Measurements from ENCODE around the gene SERPINB3. TPM values are rescaled to one million over a fixed set of nuclear protein-coding genes. Genes with fewer than 3 reads are reported as not detected.
A peak's percentile ranks its signal among the peaks of the same experiment; 100 is the strongest.
"Not testable (repeated sequence)": the region's sequence is repeated elsewhere in the genome, so short reads cannot be mapped to it uniquely, and the experiment has no call there.

SERPINB3 gene
- total RNA-seq (2021; ENCODE audit: unreplicated experiment): not detected
- polyA plus RNA-seq (2012): 0.05 TPM in 1 of 2 replicates, not detected in the other
- percentile 13 among the genes with signal in this experiment for Bru-seq, nascent RNA
- BruChase-seq, experiment 1, labeled RNA remaining after a 6-hour chase: not detected
- BruChase-seq, experiment 2, labeled RNA remaining after a 2-hour chase: not detected
- long read RNA-seq: 0 reads

DNA sequence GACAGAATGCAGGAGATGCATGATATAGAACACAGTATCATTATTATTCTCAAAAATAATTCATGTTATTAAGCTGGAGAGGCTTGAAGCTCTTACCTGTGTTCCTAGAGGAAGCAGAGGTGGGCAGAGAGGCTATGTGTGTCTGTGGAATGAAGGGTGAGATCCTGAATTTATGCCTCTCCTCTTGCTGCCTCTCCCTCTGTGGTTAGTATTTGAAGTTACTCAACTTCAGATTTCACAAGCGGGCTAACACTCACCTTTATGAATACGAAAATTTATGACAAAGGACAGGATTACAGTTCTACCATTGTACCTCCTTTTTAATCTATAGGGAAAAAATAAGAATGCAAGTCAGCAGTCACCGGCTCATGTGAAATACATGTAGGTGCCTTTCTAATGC is at the start of gene SERPINB3:
TSS of gene SERPINB3 (minus strand) at position 144 of the 400 bp plus-strand sequence. CDS start 677 bp downstream, outside the sequence.
- CTCF ChIA-PET; RAD21 ChIA-PET (ENCODE audit: low non-redundant PET in 1 of 2, low total read pairs in 2 of 2, uncharacterized antibody in 2 of 2, unreplicated experiment in 2 of 2); ATAC-seq; H3K4me2 ChIP-seq (ENCODE audit: low read length); H4K20me1 ChIP-seq (ENCODE audit: insufficient read depth); POLR2A ChIA-PET; H3K27me3 ChIP-seq (ENCODE audit: insufficient read depth, low read length); H3K9me3 ChIP-seq (ENCODE audit: control insufficient read depth in 1 of 2, insufficient read depth in 1 of 2, low read depth in 1 of 2, low read length in 2 of 2); intact Hi-C loops (cut with micrococcal nuclease); H3K9me2 ChIP-seq (ENCODE audit: insufficient read depth); H3K9ac ChIP-seq (ENCODE audit: low read length); BruUV-seq (replicated peaks); H2AFZ ChIP-seq (ENCODE audit: low read depth, low read length, poor library complexity, severe bottlenecking); H3K4me3 ChIP-seq (replicated peaks in 1 of 2; ENCODE audit: low read depth in 1 of 2, low read length in 2 of 2); H3K79me2 ChIP-seq (ENCODE audit: insufficient read depth, low read length); H3K4me1 ChIP-seq (ENCODE audit: control insufficient read depth in 1 of 2, insufficient read depth in 2 of 2, low read length in 2 of 2); H3K36me3 ChIP-seq (ENCODE audit: control insufficient read depth in 1 of 2, insufficient read depth in 2 of 2, low read length in 2 of 2); H3K27ac ChIP-seq (ENCODE audit: low read depth, low read length); DNase-seq (ENCODE audit: low read depth, low spot score): not testable (repeated sequence)

GRCh38 chr18:63708650-63709049 is 47.0 kb upstream of the SERPINB3 start:
- H3K4me2 ChIP-seq (ENCODE audit: low read length): no peak overlapping the region
- intact Hi-C loops (cut with micrococcal nuclease): no loop called here
- POLR2A ChIA-PET: no interaction called here
- H3K27me3 ChIP-seq (ENCODE audit: insufficient read depth, low read length): no peaks in the 10 kb centered on the region
- H3K9ac ChIP-seq (ENCODE audit: low read length): no peak overlapping the region
- no peaks in the 10 kb centered on the region for H3K4me1 ChIP-seq (ENCODE audit: control insufficient read depth in 1 of 2, insufficient read depth in 2 of 2, low read length in 2 of 2)
- H3K27ac ChIP-seq (ENCODE audit: low read depth, low read length): no peak overlapping the region
- no peaks in the 10 kb centered on the region for H4K20me1 ChIP-seq (ENCODE audit: insufficient read depth)
- no peak overlapping the region for H3K4me3 ChIP-seq (replicated peaks in 1 of 2; ENCODE audit: low read depth in 1 of 2, low read length in 2 of 2)
- H3K36me3 ChIP-seq (ENCODE audit: control insufficient read depth in 1 of 2, insufficient read depth in 2 of 2, low read length in 2 of 2): no peaks in the 10 kb centered on the region
- DNase-seq (ENCODE audit: low read depth, low spot score) (no peak), ATAC-seq (no peak)
- no peak overlapping the region for H2AFZ ChIP-seq (ENCODE audit: low read depth, low read length, poor library complexity, severe bottlenecking)
- no peaks in the 10 kb centered on the region for H3K9me3 ChIP-seq (ENCODE audit: control insufficient read depth in 1 of 2, insufficient read depth in 1 of 2, low read depth in 1 of 2, low read length in 2 of 2)
- H3K79me2 ChIP-seq (ENCODE audit: insufficient read depth, low read length): no peaks in the 10 kb centered on the region
- RAD21 ChIA-PET (ENCODE audit: low non-redundant PET in 1 of 2, low total read pairs in 2 of 2, uncharacterized antibody in 2 of 2, unreplicated experiment in 2 of 2): no interaction called here
- no peaks in the 10 kb centered on the region for H3K9me2 ChIP-seq (ENCODE audit: insufficient read depth)
- CTCF ChIA-PET: no interaction called here
- BruUV-seq (replicated peaks): no TSS peak
- TF ChIP-seq RAD21 (IDR thresholded peaks at IDR 0.05; ENCODE audit: low read depth): no peak
- no peak for TF ChIP-seq EGR1 (IDR thresholded peaks at IDR 0.05; ENCODE audit: low read depth)
- TF ChIP-seq EZH2phosphoT487 (IDR thresholded peaks at IDR 0.05; ENCODE audit: borderline replicate concordance): no peak
- no peak for TF ChIP-seq TCF7L2 (IDR thresholded peaks at IDR 0.05; ENCODE audit: borderline replicate concordance, extremely low read depth, insufficient read depth, insufficient read length)
- TF ChIP-seq, protein P1, sequence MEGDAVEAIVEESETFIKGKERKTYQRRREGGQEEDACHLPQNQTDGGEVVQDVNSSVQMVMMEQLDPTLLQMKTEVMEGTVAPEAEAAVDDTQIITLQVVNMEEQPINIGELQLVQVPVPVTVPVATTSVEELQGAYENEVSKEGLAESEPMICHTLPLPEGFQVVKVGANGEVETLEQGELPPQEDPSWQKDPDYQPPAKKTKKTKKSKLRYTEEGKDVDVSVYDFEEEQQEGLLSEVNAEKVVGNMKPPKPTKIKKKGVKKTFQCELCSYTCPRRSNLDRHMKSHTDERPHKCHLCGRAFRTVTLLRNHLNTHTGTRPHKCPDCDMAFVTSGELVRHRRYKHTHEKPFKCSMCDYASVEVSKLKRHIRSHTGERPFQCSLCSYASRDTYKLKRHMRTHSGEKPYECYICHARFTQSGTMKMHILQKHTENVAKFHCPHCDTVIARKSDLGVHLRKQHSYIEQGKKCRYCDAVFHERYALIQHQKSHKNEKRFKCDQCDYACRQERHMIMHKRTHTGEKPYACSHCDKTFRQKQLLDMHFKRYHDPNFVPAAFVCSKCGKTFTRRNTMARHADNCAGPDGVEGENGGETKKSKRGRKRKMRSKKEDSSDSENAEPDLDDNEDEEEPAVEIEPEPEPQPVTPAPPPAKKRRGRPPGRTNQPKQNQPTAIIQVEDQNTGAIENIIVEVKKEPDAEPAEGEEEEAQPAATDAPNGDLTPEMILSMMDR (IDR thresholded peaks at IDR 0.05 in 2 of 3, conservative IDR thresholded peaks at IDR 0.05 in 1 of 3; ENCODE audit: borderline replicate concordance in 1 of 3, insufficient read depth in 1 of 3, low read depth in 2 of 3, low read length in 2 of 3): no peak
- TF ChIP-seq SP1 (IDR thresholded peaks at IDR 0.05; ENCODE audit: low read depth): no peak
- no peak for TF ChIP-seq SRF (IDR thresholded peaks at IDR 0.05; ENCODE audit: low read depth)
- TF ChIP-seq ZFX (IDR thresholded peaks at IDR 0.05): no peak
- TF ChIP-seq, protein P2, sequence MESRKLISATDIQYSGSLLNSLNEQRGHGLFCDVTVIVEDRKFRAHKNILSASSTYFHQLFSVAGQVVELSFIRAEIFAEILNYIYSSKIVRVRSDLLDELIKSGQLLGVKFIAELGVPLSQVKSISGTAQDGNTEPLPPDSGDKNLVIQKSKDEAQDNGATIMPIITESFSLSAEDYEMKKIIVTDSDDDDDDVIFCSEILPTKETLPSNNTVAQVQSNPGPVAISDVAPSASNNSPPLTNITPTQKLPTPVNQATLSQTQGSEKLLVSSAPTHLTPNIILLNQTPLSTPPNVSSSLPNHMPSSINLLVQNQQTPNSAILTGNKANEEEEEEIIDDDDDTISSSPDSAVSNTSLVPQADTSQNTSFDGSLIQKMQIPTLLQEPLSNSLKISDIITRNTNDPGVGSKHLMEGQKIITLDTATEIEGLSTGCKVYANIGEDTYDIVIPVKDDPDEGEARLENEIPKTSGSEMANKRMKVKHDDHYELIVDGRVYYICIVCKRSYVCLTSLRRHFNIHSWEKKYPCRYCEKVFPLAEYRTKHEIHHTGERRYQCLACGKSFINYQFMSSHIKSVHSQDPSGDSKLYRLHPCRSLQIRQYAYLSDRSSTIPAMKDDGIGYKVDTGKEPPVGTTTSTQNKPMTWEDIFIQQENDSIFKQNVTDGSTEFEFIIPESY (IDR thresholded peaks at IDR 0.05; ENCODE audit: extremely low read depth, insufficient replicate concordance, low read length): no peak
- TF ChIP-seq ELF1 (IDR thresholded peaks at IDR 0.05; ENCODE audit: borderline replicate concordance, low read depth): no peak
- TF ChIP-seq EZH2 (IDR thresholded peaks at IDR 0.05): no peak
- TF ChIP-seq POLR2A (IDR thresholded peaks at IDR 0.05; ENCODE audit: borderline replicate concordance, extremely low read depth, insufficient read depth, insufficient read length): no peak
- TF ChIP-seq, protein P3, sequence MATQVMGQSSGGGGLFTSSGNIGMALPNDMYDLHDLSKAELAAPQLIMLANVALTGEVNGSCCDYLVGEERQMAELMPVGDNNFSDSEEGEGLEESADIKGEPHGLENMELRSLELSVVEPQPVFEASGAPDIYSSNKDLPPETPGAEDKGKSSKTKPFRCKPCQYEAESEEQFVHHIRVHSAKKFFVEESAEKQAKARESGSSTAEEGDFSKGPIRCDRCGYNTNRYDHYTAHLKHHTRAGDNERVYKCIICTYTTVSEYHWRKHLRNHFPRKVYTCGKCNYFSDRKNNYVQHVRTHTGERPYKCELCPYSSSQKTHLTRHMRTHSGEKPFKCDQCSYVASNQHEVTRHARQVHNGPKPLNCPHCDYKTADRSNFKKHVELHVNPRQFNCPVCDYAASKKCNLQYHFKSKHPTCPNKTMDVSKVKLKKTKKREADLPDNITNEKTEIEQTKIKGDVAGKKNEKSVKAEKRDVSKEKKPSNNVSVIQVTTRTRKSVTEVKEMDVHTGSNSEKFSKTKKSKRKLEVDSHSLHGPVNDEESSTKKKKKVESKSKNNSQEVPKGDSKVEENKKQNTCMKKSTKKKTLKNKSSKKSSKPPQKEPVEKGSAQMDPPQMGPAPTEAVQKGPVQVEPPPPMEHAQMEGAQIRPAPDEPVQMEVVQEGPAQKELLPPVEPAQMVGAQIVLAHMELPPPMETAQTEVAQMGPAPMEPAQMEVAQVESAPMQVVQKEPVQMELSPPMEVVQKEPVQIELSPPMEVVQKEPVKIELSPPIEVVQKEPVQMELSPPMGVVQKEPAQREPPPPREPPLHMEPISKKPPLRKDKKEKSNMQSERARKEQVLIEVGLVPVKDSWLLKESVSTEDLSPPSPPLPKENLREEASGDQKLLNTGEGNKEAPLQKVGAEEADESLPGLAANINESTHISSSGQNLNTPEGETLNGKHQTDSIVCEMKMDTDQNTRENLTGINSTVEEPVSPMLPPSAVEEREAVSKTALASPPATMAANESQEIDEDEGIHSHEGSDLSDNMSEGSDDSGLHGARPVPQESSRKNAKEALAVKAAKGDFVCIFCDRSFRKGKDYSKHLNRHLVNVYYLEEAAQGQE (IDR thresholded peaks at IDR 0.05; ENCODE audit: low read depth): no peak

Measured in HCT116 (cell line).